Right atrium auricular region (tissue), 2 donors: Measurements from ENCODE around the gene RNF114. TPM values are rescaled to one million over a fixed set of nuclear protein-coding genes. Genes with fewer than 3 reads are reported as not detected.

Experiments
- DNase-seq: peaks from one replicate; pipeline ENCODE4 v3.0.0-alpha.2; 2019; ENCODE audit warnings: low spot score
- H3K27ac ChIP-seq, 2 donors: fragments of 200-600 bp; sonication (generic); 1 replicate in 1 of 2; 2 replicates in 1 of 2; pipeline ENCODE4 v1.5.1; 2016 to 2019
- H3K27me3 ChIP-seq, 2 donors: fragments of 200-600 bp; sonication (generic); one replicate each; pipeline versions ENCODE4 v1.5.1 to v1.6.0; 2017 to 2019
- H3K36me3 ChIP-seq: fragments of 200-600 bp; sonication (generic); one replicate; pipeline ENCODE4 v1.5.1; 2016
- H3K4me1 ChIP-seq, 2 donors: fragments of 200-600 bp; sonication (generic); one replicate each; pipeline versions ENCODE4 v1.5.1 to v1.6.0; 2017 to 2019
- H3K4me3 ChIP-seq, 2 donors: fragments of 200-600 bp; sonication (generic); 1 replicate in 1 of 2; 2 replicates in 1 of 2; pipeline ENCODE4 v1.5.1; 2017 to 2019; ENCODE audit warnings: mild to moderate bottlenecking in 1 of 2, moderate library complexity in 1 of 2
- H3K9me3 ChIP-seq, 2 donors: fragments of 200-600 bp; sonication (generic); one replicate each; pipeline ENCODE4 v1.5.1; 2019
- total RNA-seq, 2 donors: library from RNA; depleted of rRNA; stranded (reverse); fragments of >200 nt; gene quantifications; one replicate each; pipeline ENCODE4 v1.1.0, GENCODE V29; 2016
- TF ChIP-seq, protein P1 (sequence below), 2 donors: fragments of 200-600 bp; sonication (generic); IDR thresholded peaks; one replicate each; pipeline ENCODE4 v1.5.1; 2019; ENCODE audit warnings: antibody characterized with exemption in 2 of 2

Gene RNF114
- total RNA-seq, 2 donors from 2014 or later, result 40.2 to 117 TPM

DNA sequence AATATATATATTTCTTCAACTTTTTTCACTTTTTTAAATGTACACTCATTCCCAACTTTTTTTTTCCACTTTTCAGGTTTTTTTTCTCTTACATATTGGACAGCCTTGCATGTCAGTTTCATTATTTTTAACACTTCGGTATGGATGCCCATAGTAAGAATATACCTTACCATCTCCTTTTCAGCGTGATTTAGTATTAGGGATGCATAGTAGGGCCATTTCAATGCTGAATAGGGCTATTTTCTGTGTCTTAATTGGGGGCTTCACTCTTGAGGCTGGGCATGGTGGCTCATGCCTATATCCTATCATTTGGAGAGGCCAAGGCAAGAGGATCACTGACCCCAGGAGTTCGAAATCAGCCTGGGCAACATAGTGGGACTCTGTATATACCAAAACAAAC, 6.7 kb downstream of the RNF114 start:
- Histone ChIP-seq H3K4me3 (no peak overlapping the region), H3K9me3 (no peaks in the 10 kb centered on the region), H3K27ac (no peak overlapping the region), H3K27me3 (no peaks in the 10 kb centered on the region), H3K36me3 (peaks cover 45% of the 10 kb centered on the region), H3K4me1 (peaks cover 0 to 24% of the 10 kb centered on the region in 2 donors)
- TF ChIP-seq, protein P1, sequence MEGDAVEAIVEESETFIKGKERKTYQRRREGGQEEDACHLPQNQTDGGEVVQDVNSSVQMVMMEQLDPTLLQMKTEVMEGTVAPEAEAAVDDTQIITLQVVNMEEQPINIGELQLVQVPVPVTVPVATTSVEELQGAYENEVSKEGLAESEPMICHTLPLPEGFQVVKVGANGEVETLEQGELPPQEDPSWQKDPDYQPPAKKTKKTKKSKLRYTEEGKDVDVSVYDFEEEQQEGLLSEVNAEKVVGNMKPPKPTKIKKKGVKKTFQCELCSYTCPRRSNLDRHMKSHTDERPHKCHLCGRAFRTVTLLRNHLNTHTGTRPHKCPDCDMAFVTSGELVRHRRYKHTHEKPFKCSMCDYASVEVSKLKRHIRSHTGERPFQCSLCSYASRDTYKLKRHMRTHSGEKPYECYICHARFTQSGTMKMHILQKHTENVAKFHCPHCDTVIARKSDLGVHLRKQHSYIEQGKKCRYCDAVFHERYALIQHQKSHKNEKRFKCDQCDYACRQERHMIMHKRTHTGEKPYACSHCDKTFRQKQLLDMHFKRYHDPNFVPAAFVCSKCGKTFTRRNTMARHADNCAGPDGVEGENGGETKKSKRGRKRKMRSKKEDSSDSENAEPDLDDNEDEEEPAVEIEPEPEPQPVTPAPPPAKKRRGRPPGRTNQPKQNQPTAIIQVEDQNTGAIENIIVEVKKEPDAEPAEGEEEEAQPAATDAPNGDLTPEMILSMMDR (IDR thresholded peaks at IDR 0.05), result no peak
- no peak for DNase-seq

DNA sequence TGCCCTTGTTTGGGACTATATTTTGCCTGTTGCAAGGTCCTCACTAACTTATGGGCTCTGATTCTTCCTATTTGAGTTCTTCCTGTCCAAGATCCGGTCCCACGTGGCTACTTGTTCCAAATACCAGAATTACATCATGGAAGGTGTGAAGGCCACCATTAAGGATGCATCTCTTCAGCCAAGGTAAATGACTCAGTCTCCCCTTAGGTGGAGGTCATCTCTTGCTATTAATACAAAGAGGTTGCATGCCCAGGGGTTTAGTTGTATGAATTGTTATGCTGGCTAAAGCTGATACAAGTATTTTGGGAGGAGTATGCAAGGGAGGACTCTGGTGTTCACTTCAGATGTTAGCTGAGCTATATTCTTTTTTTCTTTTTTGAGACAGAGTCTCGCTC, 9.1 kb downstream of the RNF114 start:
- no peak for DNase-seq
- H3K4me1 ChIP-seq, result peaks cover 0 to 10% of the 10 kb centered on the region in 2 donors
- no peaks in the 10 kb centered on the region for H3K27me3 ChIP-seq
- no peak overlapping the region for H3K27ac ChIP-seq
- H3K4me3 ChIP-seq, result no peak overlapping the region
- H3K36me3 ChIP-seq, result peaks cover 65% of the 10 kb centered on the region
- TF ChIP-seq, protein P1 (IDR thresholded peaks at IDR 0.05), result no peak
- H3K9me3 ChIP-seq, result no peaks in the 10 kb centered on the region

DNA sequence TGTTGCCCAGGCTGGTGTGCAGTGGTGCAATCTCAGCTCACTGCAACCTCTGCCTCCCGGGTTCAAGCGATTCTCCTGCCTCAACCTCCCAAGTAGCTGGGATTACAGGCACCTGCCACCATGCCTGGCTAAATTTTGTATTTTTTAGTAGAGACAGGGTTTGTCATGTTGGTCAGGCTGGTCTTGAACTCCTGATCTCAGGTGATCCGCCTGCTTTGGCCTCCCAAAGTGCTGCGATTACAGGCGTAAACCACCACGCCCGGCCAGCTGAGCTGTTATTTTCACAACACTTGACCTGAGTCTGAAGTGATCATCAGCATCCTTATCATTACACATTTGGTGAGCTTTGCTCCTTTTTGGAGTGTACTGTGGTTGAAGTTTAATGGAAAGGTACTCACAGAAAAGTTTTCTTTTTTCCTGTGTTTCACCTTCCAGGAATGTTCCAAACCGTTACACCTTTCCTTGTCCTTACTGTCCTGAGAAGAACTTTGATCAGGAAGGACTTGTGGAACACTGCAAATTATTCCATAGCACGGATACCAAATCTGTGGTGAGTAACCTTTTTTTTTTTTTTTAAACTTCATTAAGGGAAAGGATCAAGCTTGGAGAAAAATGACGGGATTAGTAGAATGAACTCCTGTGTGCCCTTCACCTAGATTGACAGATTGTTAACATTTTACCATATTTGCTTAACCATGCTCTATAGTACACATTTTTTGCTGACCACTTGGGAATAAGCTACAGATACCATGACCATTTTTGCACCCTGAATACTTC, 9.7 kb downstream of the RNF114 start:
- TF ChIP-seq, protein P1 (IDR thresholded peaks at IDR 0.05), result no peak
- Histone ChIP-seq H3K9me3 (no peaks in the 10 kb centered on the region), H3K36me3 (peaks cover 71% of the 10 kb centered on the region), H3K4me1 (peaks cover 0 to 7% of the 10 kb centered on the region in 2 donors), H3K27ac (no peak overlapping the region), H3K4me3 (no peak overlapping the region), H3K27me3 (no peaks in the 10 kb centered on the region)
- no peak for DNase-seq

- H3K9me3 ChIP-seq, result no peaks in the 10 kb centered on the region
- no peaks in the 10 kb centered on the region for H3K4me1 ChIP-seq
- H3K36me3 ChIP-seq, result peaks cover 77% of the 10 kb centered on the region
- no peak for DNase-seq
- no peak overlapping the region for H3K27ac ChIP-seq
- H3K27me3 ChIP-seq, result no peaks in the 10 kb centered on the region
- TF ChIP-seq, protein P1 (IDR thresholded peaks at IDR 0.05), result no peak
- no peak overlapping the region for H3K4me3 ChIP-seq
Observed at GRCh38 chr20:49948178-49948577, 12.0 kb downstream of the RNF114 start.

DNA sequence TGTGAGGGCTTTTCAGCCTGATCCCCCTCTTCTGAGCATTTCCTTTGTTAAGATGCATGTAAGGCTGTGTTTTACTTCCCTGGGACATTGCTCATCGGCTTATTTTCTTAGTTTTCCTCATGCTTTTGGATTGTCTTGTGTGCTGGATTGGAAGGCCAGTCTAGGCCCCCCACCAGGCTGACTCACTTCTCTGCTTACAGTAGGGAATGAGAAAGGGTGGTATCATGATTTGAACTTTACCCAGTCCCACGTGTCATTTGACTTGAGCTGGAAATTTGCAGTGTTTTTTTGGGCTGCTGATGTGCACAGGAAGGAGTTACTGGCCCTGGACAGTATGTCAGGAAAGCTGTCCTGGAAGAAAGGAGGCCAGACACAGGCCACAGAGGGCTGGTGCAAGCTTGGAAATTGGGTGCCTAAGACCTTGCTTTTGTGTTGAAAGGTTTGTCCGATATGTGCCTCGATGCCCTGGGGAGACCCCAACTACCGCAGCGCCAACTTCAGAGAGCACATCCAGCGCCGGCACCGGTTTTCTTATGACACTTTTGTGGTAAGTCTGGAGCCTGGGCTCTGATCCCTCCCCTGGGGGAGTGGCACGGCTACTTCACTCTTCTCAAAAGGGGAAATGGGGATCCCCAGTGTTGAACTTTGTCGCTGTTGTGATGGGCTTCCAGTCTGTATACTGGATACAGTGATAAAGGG, 12.8 kb downstream of the RNF114 start:
- no peak overlapping the region for H3K27ac ChIP-seq
- no peaks in the 10 kb centered on the region for H3K27me3 ChIP-seq
- no peaks in the 10 kb centered on the region for H3K4me1 ChIP-seq
- peaks cover 83% of the 10 kb centered on the region for H3K36me3 ChIP-seq
- no peak for DNase-seq
- H3K9me3 ChIP-seq, result no peaks in the 10 kb centered on the region
- TF ChIP-seq, protein P1 (IDR thresholded peaks at IDR 0.05), result no peak
- H3K4me3 ChIP-seq, result no peak overlapping the region
